ENCODE measurements around the gene FAM217A. TPM values are rescaled to one million over a fixed set of nuclear protein-coding genes. Genes with fewer than 3 reads are reported as not detected.

The FAM217A gene
- total and polyA plus RNA-seq, 2 of the 13 experiments (the other 11 are each of a cell fraction or from before 2014, with no cell fraction given), result not detected

- TF ChIP-seq PITX1 (CRISPR knock-in tag; IDR thresholded peaks at IDR 0.05) (peak; percentile 96), ZSCAN31 (CRISPR knock-in tag; IDR thresholded peaks at IDR 0.05; ENCODE audit: low read depth) (peak; percentile 86; the same call in 1 of the 2 replicates), NRL (CRISPR knock-in tag; IDR thresholded peaks at IDR 0.05; ENCODE audit: borderline replicate concordance) (no peak), NCOA2 (CRISPR knock-in tag; IDR thresholded peaks at IDR 0.05) (peak; percentile 96), KMT2B (CRISPR knock-in tag; IDR thresholded peaks at IDR 0.05) (peak; percentile 83), HES4 (CRISPR knock-in tag; IDR thresholded peaks at IDR 0.05; ENCODE audit: borderline replicate concordance) (no peak), ZNF580 (CRISPR knock-in tag; IDR thresholded peaks at IDR 0.05; ENCODE audit: borderline replicate concordance, low read depth) (peak; percentile 93; the same call in 1 of the 2 replicates), ZSCAN12 (CRISPR knock-in tag; IDR thresholded peaks at IDR 0.05) (no peak), BHLHE40 (IDR thresholded peaks at IDR 0.05; ENCODE audit: low read length) (peak; percentile 79), ZNF543 (CRISPR knock-in tag; IDR thresholded peaks at IDR 0.05) (peak; percentile 95), SMYD3 (CRISPR knock-in tag; IDR thresholded peaks at IDR 0.05) (peak; percentile 93), DR1 (CRISPR knock-in tag; IDR thresholded peaks at IDR 0.05) (no peak), ZNF264 (CRISPR knock-in tag; IDR thresholded peaks at IDR 0.05) (peak; percentile 90), ZNF280B (CRISPR knock-in tag; IDR thresholded peaks at IDR 0.05; ENCODE audit: borderline replicate concordance) (no peak), ZKSCAN1 (IDR thresholded peaks at IDR 0.05; ENCODE audit: low read length) (no peak), RXRA (CRISPR knock-in tag; IDR thresholded peaks at IDR 0.05) (peak; percentile 97), ATAD3A (CRISPR knock-in tag; IDR thresholded peaks at IDR 0.05) (no peak), ZNF768 (CRISPR knock-in tag; IDR thresholded peaks at IDR 0.05) (no peak), ZNF724P (CRISPR knock-in tag; IDR thresholded peaks at IDR 0.05; ENCODE audit: borderline replicate concordance) (no peak; the same call in 1 of the 2 replicates), ZNF747 (CRISPR knock-in tag; IDR thresholded peaks at IDR 0.05; ENCODE audit: borderline replicate concordance) (no peak), ELF4 (CRISPR knock-in tag; IDR thresholded peaks at IDR 0.05; ENCODE audit: borderline replicate concordance) (no peak), SP140L (CRISPR knock-in tag; IDR thresholded peaks at IDR 0.05; ENCODE audit: borderline replicate concordance) (peak; percentile 81; the same call in 1 of the 2 replicates), ZNF230 (CRISPR knock-in tag; IDR thresholded peaks at IDR 0.05) (peak; percentile 84; the same call in 1 of the 2 replicates), RFXANK (CRISPR knock-in tag; IDR thresholded peaks at IDR 0.05) (no peak), ZNF552 (CRISPR knock-in tag; IDR thresholded peaks at IDR 0.05; ENCODE audit: borderline replicate concordance) (no peak)
- TF ChIP-seq, protein P1, sequence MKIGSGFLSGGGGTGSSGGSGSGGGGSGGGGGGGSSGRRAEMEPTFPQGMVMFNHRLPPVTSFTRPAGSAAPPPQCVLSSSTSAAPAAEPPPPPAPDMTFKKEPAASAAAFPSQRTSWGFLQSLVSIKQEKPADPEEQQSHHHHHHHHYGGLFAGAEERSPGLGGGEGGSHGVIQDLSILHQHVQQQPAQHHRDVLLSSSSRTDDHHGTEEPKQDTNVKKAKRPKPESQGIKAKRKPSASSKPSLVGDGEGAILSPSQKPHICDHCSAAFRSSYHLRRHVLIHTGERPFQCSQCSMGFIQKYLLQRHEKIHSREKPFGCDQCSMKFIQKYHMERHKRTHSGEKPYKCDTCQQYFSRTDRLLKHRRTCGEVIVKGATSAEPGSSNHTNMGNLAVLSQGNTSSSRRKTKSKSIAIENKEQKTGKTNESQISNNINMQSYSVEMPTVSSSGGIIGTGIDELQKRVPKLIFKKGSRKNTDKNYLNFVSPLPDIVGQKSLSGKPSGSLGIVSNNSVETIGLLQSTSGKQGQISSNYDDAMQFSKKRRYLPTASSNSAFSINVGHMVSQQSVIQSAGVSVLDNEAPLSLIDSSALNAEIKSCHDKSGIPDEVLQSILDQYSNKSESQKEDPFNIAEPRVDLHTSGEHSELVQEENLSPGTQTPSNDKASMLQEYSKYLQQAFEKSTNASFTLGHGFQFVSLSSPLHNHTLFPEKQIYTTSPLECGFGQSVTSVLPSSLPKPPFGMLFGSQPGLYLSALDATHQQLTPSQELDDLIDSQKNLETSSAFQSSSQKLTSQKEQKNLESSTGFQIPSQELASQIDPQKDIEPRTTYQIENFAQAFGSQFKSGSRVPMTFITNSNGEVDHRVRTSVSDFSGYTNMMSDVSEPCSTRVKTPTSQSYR (CRISPR knock-in tag; IDR thresholded peaks at IDR 0.05; ENCODE audit: borderline replicate concordance), result peak; percentile 65; the same call in 1 of the 2 replicates
- TF ChIP-seq, protein P2, sequence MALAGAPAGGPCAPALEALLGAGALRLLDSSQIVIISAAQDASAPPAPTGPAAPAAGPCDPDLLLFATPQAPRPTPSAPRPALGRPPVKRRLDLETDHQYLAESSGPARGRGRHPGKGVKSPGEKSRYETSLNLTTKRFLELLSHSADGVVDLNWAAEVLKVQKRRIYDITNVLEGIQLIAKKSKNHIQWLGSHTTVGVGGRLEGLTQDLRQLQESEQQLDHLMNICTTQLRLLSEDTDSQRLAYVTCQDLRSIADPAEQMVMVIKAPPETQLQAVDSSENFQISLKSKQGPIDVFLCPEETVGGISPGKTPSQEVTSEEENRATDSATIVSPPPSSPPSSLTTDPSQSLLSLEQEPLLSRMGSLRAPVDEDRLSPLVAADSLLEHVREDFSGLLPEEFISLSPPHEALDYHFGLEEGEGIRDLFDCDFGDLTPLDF (CRISPR knock-in tag; IDR thresholded peaks at IDR 0.05), result no peak
Observed at GRCh38 chr6:4102687-4103244, 23.8 kb upstream of the FAM217A start (continued).

Measured in HepG2 (cell line).